Measurements from ENCODE around the gene RSRC2. TPM values are rescaled to one million over a fixed set of nuclear protein-coding genes. Genes with fewer than 3 reads are reported as not detected.
A peak's percentile ranks its signal among the peaks of the same experiment; 100 is the strongest.

Gene RSRC2
- total and polyA plus RNA-seq, 9 of the 15 experiments (the other 6 are each of a cell fraction or from before 2014, with no cell fraction given): 52.6 to 123 (median 80.3) TPM

- peak; percentile 77 for TF ChIP-seq THAP12 (CRISPR knock-in tag; IDR thresholded peaks at IDR 0.05)
- TF ChIP-seq ZNF12 (CRISPR knock-in tag; IDR thresholded peaks at IDR 0.05): no peak
- no peak for TF ChIP-seq STAG1 (CRISPR knock-in tag; IDR thresholded peaks at IDR 0.05; ENCODE audit: borderline replicate concordance)
- peak; percentile 88 for TF ChIP-seq RNF2 (IDR thresholded peaks at IDR 0.05)
- TF ChIP-seq ID3 (CRISPR knock-in tag; IDR thresholded peaks at IDR 0.05): 0 out of 2 replicates have a peak, but pooled peaks have one; percentile 36
- TF ChIP-seq ID3 (tag; IDR thresholded peaks at IDR 0.05): no peak
- no peak for TF ChIP-seq MTA2 (IDR thresholded peaks at IDR 0.05; ENCODE audit: low read depth)
- no peak for TF ChIP-seq TCF3 (CRISPR knock-in tag; IDR thresholded peaks at IDR 0.05)
- no peak for TF ChIP-seq CREB5 (CRISPR knock-in tag; IDR thresholded peaks at IDR 0.05)
- 0 out of 2 replicates have a peak, but pooled peaks have one; percentile 53 for TF ChIP-seq ZNF589 (CRISPR knock-in tag; IDR thresholded peaks at IDR 0.05; ENCODE audit: low read depth)
- TF ChIP-seq FOXP1 (CRISPR knock-in tag; IDR thresholded peaks at IDR 0.05): peak; percentile 68; the same call in 1 of the 2 replicates
- TF ChIP-seq, protein P1, sequence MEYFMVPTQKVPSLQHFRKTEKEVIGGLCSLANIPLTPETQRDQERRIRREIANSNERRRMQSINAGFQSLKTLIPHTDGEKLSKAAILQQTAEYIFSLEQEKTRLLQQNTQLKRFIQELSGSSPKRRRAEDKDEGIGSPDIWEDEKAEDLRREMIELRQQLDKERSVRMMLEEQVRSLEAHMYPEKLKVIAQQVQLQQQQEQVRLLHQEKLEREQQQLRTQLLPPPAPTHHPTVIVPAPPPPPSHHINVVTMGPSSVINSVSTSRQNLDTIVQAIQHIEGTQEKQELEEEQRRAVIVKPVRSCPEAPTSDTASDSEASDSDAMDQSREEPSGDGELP (CRISPR knock-in tag; IDR thresholded peaks at IDR 0.05; ENCODE audit: borderline replicate concordance): peak; percentile 46; the same call in 1 of the 2 replicates
- no peak for TF ChIP-seq YBX1 (IDR thresholded peaks at IDR 0.05)
- peak; percentile 88 to 90 for TF ChIP-seq NRF1 (conservative IDR thresholded peaks at IDR 0.05 in 1 of 2, IDR thresholded peaks at IDR 0.05 in 1 of 2)
- no peak for TF ChIP-seq HMBOX1 (IDR thresholded peaks at IDR 0.05)
- peak; percentile 36; the same call in 1 of the 2 replicates for TF ChIP-seq ZBTB7A (IDR thresholded peaks at IDR 0.05; ENCODE audit: borderline replicate concordance, control insufficient read depth, low read depth, low read length)
- no peak for TF ChIP-seq IRF1 (CRISPR knock-in tag; IDR thresholded peaks at IDR 0.05; ENCODE audit: borderline replicate concordance)
- TF ChIP-seq STAT5A (IDR thresholded peaks at IDR 0.05; ENCODE audit: borderline replicate concordance, low read length): 0 out of 2 replicates have a peak, but pooled peaks have one; percentile 14
- no peak for TF ChIP-seq HOXB6 (CRISPR knock-in tag; IDR thresholded peaks at IDR 0.05; ENCODE audit: borderline replicate concordance)
- peak; percentile 40; the same call in 1 of the 2 replicates for TF ChIP-seq FOSL1 (tag; conservative IDR thresholded peaks at IDR 0.05)
- TF ChIP-seq CREM (IDR thresholded peaks at IDR 0.05; ENCODE audit: low read depth): peak; percentile 19; the same call in 1 of the 2 replicates
Measured at GRCh38 chr12:122526683-122527477, at the start of gene RSRC2, which contains the start of gene KNTC1 (continued).

Measured in K562 (cell line).